Right kidney (tissue), 1 donor: ENCODE results near the gene SLC22A16.
"Not testable (repeated sequence)": the region's sequence is repeated elsewhere in the genome, so short reads cannot be mapped to it uniquely, and the experiment has no call there.

Experiments used
- DNase-seq: peaks from one replicate; pipeline ENCODE4 v3.0.0-alpha.2; 2016

SLC22A16 gene

GRCh38 chr6:110490110-110490509, 13.7 kb upstream of the SLC22A16 start:
- DNase-seq: no peak

GRCh38 chr6:110488606-110489190, 12.3 kb upstream of the SLC22A16 start:
- DNase-seq: no peak

DNA sequence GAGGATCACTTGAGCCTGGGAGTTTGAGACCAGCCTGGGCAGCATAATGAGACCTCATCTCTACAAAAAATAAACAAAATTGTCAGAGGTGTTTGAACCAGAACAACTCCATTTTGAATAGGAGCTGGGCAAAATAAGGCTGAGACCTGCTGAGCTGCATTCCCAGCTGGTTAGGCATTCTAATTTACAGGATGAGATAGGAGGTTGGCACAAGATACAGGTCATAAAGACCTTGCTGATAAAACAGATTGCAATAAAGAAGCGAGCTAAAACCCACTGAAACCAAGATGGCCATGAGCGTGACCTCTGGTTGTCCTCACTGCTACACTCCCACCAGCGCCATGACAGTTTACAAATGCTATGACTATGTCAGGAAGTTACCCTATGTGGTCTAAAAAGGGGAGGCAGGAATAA, 11.6 kb upstream of the SLC22A16 start:
- DNase-seq: not testable (repeated sequence)

DNA sequence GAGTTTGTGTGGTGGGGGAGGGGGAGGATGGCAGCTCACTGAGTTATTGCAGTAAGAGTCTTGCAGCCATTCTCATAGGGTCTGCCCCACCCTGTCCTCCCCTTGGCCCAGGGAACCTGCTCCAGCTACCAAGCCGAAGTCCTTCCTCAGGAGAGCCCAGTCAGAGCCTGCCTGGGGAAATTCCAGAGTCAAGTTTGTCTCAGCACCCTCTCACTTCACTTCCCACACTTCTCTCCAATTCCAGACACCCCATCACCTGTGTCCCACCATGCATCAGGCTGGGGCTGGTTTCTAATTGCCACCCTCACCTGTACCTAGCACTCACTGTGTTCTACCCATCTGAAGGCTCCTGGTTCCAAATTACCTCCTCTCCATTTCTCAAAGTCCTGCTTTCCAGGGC, 10.3 kb upstream of the SLC22A16 start:
- DNase-seq: no peak

DNA sequence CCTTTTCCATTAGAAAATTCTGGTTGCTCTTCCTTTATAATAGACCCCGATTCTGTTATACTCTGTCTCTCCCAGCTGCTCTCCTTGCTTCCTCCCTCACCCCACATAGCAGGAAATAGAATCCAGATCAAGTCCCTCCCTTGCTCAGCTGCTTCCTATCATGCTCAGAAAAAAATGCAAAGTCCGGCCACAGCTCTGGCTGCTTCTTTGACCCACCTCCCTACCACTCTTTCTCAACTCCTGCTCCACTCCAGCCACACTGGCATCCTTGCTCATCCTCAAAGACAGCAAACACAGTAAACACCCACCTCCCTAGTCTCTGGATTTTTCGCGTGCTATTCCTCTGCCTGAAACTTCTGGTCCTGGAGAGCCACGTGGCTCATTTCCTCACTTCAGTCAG, 9.1 kb upstream of the SLC22A16 start:
- no peak for DNase-seq

GRCh38 chr6:110484321-110484720, 7.9 kb upstream of the SLC22A16 start:
- DNase-seq: no peak

GRCh38 chr6:110482774-110483400, 6.5 kb upstream of the SLC22A16 start:
- no peak for DNase-seq

DNA sequence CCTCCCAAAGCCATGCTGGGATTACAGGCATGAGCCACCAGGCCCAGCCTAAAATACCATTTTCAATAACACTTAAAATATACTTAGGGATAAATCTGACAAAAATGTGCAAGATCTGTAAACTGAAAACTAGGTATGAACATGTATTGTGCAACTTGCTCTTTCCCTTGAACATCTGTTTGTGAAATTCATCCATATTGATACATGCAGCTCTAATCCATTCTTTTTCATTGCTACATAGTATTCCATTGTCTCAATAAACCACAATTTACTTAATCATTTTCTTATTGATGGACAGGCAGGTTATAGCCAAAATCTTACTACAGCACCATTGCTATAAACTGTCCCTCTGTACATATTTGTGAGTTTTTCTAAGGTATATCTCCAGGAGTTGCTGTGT, 4.7 kb upstream of the SLC22A16 start:
- DNase-seq: no peak

DNA sequence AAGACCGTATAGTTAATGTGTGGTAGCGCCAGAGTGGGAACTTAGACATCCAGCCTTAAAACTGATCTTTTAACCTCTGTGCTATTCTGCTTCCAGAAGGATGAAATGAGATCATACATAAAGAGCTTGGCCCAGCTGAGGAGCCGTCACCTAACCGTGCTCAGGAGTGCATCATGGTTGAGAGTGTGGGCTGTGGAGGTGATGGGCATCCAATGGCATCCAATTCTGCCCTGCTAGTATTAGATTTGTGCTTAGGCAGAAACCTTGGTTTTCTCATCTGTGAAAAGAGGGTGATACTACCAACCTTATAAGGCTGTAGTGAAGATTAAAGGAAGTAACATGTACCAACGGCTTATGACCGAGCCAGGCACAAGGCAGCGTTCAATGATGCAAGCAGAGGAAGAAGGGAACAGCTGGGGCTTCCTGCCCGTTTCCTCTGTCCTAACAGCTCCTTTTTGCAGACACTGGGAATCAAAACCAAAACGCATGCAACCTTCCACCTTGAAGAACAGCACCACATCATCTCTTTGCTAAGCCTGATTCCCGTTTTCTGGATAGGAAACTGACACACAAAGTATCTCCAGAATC, 1.3 kb downstream of the SLC22A16 start:
- DNase-seq: no peak

- DNase-seq: no peak
Measured at GRCh38 chr6:110474500-110474899, 1.9 kb downstream of the SLC22A16 start.

GRCh38 chr6:110472739-110473138, 3.7 kb downstream of the SLC22A16 start:
- DNase-seq: no peak

DNA sequence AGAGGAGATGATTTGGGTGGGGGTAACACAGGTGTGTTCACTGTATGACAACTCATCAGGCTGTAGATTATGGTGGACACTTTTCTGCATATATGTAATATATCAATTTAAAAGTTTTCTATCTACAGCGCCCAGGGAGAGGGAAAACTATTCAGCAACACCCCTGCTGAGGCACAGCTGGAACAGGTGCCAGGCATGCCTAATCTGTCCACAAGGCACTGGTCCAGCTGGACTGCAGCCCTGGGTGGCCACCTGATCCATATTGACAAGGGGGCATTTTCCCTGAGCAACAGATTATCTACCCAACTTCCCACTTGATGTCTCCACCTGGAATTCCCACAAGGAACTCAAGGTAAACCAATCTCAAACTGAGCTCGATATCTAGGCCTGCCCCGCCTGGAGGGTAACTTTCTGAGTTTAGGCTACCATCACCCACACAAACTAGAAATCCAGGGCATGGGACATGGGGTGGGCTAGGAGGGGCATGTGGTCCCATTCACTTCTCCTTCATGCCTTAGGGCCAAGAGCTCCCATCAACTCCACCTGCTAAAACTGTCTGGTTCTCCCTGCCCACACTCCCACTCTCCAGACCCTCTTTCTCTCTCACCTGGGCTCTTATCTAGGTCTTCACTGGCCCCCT, 4.6 kb downstream of the SLC22A16 start:
- no peak for DNase-seq

DNA sequence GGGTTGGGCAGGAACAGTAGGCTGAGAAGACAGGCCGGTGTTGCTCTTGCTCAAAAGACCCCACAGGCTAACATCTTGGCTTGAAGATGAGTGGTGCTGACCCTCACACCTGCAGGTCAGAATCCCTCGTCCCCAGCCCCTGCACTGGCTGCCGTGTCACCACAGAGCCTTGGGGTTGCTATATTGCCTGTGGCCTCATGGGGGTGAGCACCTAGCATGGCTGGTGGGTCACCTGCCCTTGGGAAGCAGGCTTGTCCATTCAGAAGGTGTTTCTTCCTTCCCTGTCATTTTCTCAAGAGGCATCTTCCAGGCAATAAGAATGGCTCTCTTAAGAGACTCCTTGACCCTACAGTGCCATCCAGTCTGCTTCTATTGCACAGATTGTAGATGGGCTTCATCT, 7.7 kb downstream of the SLC22A16 start:
- DNase-seq: no peak

DNA sequence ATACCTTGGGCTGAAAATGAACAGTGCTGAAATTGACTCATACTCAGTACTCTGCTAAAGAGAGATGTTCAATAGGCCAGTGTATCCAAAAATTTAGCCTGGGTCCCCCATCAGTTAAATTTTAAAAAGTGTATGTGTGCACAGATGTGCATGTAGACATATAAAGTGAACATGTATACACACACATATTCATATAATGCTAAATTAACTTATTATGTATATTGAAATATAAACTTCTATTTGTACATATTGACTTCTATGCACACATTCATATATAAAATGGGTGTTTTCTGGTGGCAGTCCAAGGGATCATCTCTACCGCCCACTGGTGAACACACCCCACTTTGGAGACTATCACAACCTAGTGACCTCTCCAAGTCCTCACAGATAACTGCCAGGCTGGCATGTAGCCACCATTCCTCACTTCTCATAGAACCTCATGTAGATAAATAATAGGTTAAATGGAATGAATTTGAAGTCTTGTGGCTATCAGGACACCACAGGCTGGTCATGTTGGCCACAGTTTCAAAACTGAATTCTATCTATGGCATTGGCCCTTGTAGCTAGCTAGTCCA, 8.8 kb downstream of the SLC22A16 start:
- no peak for DNase-seq

DNA sequence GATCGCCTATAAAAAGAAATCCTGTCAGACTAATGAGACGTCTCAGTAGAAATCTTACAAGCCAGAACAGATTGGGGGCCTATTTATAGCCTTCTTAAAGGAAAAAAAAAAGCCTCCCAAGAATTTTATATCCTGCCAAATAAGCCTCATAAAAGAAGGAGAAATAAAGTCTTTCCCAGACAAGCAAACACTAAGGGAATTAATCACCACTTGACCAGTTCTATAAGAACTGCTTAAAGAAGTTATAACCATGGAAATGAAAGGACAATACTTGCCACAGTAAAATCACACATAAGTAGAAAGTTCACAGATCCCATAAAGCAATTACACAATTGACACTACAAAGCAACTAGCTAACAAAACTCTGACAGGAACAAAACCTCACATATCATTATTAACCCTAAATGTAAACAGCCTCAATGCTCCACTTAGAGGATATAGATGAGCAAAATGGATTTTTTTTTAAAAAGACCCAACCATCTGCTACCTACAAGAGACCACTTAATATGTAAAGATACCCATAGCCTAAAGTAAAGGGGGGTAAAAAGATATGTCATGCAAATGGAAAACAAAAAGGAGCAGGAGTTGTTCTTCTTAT, 13.4 kb downstream of the SLC22A16 start:
- no peak for DNase-seq

DNA sequence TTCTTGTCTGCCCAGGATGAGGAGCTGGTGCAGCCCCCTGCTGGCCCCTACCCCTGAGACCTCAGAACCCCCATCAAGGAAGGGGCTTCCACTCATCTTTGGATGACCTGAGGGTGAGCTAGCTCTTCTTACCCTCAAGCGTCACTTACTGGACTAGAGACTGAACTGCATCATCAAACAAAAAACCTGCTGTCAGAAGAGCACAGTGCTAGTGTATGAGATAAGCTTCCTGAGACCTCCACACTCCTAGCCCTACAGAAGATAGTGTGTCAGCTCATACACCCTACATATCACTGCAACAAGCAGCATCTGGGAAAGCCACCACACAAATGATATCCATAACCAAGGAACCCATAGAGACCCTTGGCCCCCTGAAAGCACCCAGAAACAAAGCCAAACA, 15.0 kb downstream of the SLC22A16 start:
- no peak for DNase-seq

DNA sequence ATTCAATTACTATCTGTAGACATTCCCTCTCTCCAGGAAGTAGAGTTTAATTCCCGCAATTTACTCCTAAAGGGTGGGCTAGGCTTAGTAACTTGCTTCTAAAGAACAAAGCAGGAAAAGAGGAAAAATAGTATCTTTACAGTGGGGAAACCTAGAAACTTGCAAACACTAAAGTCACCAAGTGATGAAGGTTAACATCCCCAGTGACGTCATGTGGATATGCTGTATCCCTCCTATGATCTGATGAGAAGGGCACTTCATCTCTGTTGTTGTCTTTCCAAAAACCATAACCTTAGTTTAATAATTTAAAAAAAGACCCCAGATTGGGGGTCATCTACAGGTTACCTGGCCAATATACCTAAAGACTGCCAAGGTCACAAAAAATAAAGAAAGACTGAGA, 17.3 kb downstream of the SLC22A16 start:
- DNase-seq: no peak

- no peak for DNase-seq
Measured at GRCh38 chr6:110458476-110458875, 17.9 kb downstream of the SLC22A16 start.

DNA sequence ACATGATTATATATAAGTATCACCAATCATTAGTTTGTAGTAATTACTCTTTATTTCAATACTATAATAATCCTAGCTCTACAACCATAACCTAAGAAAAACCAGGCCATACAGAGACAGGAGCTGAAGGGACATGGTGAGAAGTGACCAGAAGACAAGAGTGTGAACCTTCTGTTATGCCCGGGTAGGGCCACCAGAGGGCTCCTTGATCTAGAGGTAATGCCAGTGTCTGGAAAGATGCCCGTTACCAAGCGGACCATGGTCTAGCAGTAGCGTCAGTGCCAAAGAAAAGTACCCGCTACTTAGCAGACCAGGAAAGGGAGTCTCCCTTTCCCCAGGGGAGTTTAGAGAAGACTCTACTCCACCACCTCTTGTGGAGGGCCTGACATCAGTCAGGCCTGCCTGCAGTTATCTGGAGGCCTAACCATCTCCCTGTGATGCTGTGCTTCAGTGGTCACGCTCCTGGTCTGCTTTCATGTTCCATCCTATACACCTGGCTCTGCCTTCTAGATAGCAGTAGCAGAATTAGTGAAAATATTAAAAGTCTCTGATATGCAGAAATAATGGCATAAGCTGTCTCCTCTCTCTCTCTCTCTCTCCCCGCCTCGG, 18.7 kb downstream of the SLC22A16 start:
- not testable (repeated sequence) for DNase-seq

DNA sequence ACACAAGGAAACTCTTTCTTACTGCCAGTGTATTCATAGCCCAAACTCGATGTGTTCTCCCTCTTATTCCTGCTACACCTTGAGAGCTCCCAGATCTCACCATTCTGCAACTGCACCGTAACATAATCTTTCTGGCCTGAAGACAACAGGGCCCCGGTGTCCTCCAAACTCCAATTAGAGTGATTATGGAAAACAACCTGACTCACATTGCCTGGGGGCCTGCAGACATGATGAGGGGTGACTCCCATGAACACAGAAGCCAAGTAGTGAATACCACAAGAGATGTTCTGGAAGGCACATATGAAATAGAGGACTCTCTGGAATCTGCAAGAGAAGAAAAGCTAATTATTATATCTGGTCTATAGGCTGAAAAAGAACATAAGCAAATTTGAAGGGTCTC, 19.7 kb downstream of the SLC22A16 start:
- no peak for DNase-seq

- no peak for DNase-seq
Measured at GRCh38 chr6:110449541-110449895, 26.9 kb downstream of the SLC22A16 start.

DNA sequence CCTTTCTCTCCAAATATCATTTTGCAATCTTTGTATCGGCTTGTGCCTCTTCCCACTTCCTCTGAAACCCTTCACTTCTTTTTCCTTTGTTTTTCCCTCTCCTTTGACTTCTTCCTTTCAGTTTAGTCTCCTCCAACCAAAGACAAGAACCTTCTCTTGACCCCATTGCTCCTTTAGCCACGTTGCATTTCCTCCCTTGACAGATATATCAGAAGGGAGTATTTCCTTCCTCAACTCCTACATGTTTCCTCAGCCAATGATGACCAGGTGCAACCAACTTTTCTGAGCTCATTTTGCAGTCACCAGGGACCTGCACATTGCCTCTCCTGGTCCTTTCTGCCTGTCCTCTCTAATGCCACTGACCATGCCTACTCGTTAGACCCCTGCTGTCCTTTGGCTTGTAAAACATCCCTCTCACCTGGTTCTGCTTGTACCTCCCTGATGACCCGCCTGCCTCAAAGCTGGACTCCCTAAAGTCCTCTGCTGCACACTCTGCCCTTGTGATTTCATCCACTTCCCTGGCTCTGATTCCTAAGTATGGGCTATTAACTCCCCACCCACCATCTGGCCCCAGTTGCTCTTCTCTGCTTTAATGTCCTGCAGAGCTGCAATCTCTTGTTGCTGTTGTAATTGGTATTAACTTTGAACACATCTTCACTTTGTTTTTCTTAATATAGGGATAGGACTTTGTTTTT, 27.4 kb downstream of the SLC22A16 start:
- DNase-seq: no peak
